Central memory CD8-positive, alpha-beta T cell (primary cell): Measurements from ENCODE around the gene GPER1.
A peak's percentile ranks its signal among the peaks of the same experiment; 100 is the strongest.

ENCODE experiments used
- ATAC-seq: fragments of 150-1000 bp; cut with Tn5 transposase; replicated peaks from 2 replicates; pipeline ENCODE4 v1.10.0; 2022; ENCODE audit warnings: mild to moderate bottlenecking, moderate FRiP score, moderate number of reproducible peaks; ENCODE audit not compliant: poor library complexity, severe bottlenecking; ENCODE audit errors: extremely low read depth
- DNase-seq, 2 donors: peaks; one replicate each; pipeline ENCODE4 v3.0.0; 2021; ENCODE audit warnings: low spot score in 2 of 2
- H3K27ac Mint-ChIP-seq: one replicate; pipeline ENCODE4 v1.8.0; 2022; ENCODE audit warnings: low read depth, mild to moderate bottlenecking, moderate library complexity, mixed read lengths
- H3K27me3 Mint-ChIP-seq: one replicate; pipeline ENCODE4 v1.8.0; 2022; ENCODE audit warnings: mixed read lengths
- H3K36me3 Mint-ChIP-seq: one replicate; pipeline ENCODE4 v1.8.0; 2022; ENCODE audit warnings: mild to moderate bottlenecking, moderate library complexity, mixed read lengths; ENCODE audit not compliant: insufficient read depth
- H3K4me1 Mint-ChIP-seq: one replicate; pipeline ENCODE4 v1.8.0; 2022; ENCODE audit warnings: mixed read lengths
- H3K4me3 Mint-ChIP-seq: one replicate; pipeline ENCODE4 v1.8.0; 2022; ENCODE audit warnings: mild to moderate bottlenecking, moderate library complexity, mixed read lengths
- H3K9me3 Mint-ChIP-seq: one replicate; pipeline ENCODE4 v1.8.0; 2022; ENCODE audit warnings: mixed read lengths

GPER1 gene

GRCh38 chr7:1117321-1117928 lies 29.5 kb downstream of the GPER1 start:
- H3K9me3 Mint-ChIP-seq = no peaks in the 10 kb centered on the region
- ATAC-seq = no peak
- no peak for DNase-seq
- H3K4me3 Mint-ChIP-seq = no peak overlapping the region
- no peaks in the 10 kb centered on the region for H3K27me3 Mint-ChIP-seq
- H3K36me3 Mint-ChIP-seq = no peaks in the 10 kb centered on the region
- H3K27ac Mint-ChIP-seq = peak overlapping the region; percentile 24
- H3K4me1 Mint-ChIP-seq = no peaks in the 10 kb centered on the region

GRCh38 chr7:1119201-1119600 lies 31.3 kb downstream of the GPER1 start:
- ATAC-seq = no peak
- Mint-ChIP-seq H3K36me3 (no peaks in the 10 kb centered on the region), H3K4me3 (no peak overlapping the region), H3K27me3 (no peaks in the 10 kb centered on the region), H3K4me1 (no peaks in the 10 kb centered on the region), H3K27ac (no peak overlapping the region), H3K9me3 (no peaks in the 10 kb centered on the region)
- DNase-seq = no peak

GRCh38 chr7:1120791-1121190 lies 32.9 kb downstream of the GPER1 start:
- no peak for ATAC-seq

GRCh38 chr7:1121476-1121875 lies 33.6 kb downstream of the GPER1 start:
- no peaks in the 10 kb centered on the region for H3K27me3 Mint-ChIP-seq
- no peak for DNase-seq
- H3K36me3 Mint-ChIP-seq = no peaks in the 10 kb centered on the region
- no peak overlapping the region for H3K4me3 Mint-ChIP-seq
- H3K4me1 Mint-ChIP-seq = no peaks in the 10 kb centered on the region
- H3K9me3 Mint-ChIP-seq = no peaks in the 10 kb centered on the region
- H3K27ac Mint-ChIP-seq = no peak overlapping the region
- no peak for ATAC-seq

More at GRCh38 chr7:1120791-1121190, 32.9 kb downstream of the GPER1 start:
- Mint-ChIP-seq H3K4me1 (no peaks in the 10 kb centered on the region), H3K27me3 (no peaks in the 10 kb centered on the region), H3K36me3 (no peaks in the 10 kb centered on the region), H3K4me3 (no peak overlapping the region), H3K9me3 (no peaks in the 10 kb centered on the region), H3K27ac (no peak overlapping the region)
- DNase-seq = no peak

- Mint-ChIP-seq H3K4me1 (no peaks in the 10 kb centered on the region), H3K9me3 (no peaks in the 10 kb centered on the region), H3K36me3 (peaks cover 5% of the 10 kb centered on the region), H3K27ac (no peak overlapping the region), H3K4me3 (no peak overlapping the region), H3K27me3 (no peaks in the 10 kb centered on the region)
- ATAC-seq (no peak), DNase-seq (no peak)
Measured at GRCh38 chr7:1121886-1122831, 34.2 kb downstream of the GPER1 start.

GRCh38 chr7:1122832-1123501 lies 35.1 kb downstream of the GPER1 start:
- no peak for DNase-seq
- no peaks in the 10 kb centered on the region for H3K4me1 Mint-ChIP-seq
- H3K9me3 Mint-ChIP-seq = no peaks in the 10 kb centered on the region
- no peak for ATAC-seq
- peaks cover 5% of the 10 kb centered on the region for H3K36me3 Mint-ChIP-seq
- no peak overlapping the region for H3K27ac Mint-ChIP-seq
- no peaks in the 10 kb centered on the region for H3K27me3 Mint-ChIP-seq
- H3K4me3 Mint-ChIP-seq = no peak overlapping the region

- DNase-seq (no peak), ATAC-seq (no peak)
- peaks cover 5% of the 10 kb centered on the region for H3K36me3 Mint-ChIP-seq
- no peaks in the 10 kb centered on the region for H3K9me3 Mint-ChIP-seq
- H3K4me3 Mint-ChIP-seq = no peak overlapping the region
- H3K4me1 Mint-ChIP-seq = no peaks in the 10 kb centered on the region
- H3K27ac Mint-ChIP-seq = no peak overlapping the region
- H3K27me3 Mint-ChIP-seq = no peaks in the 10 kb centered on the region
Measured at GRCh38 chr7:1123715-1124114, 35.8 kb downstream of the GPER1 start.

- Mint-ChIP-seq H3K4me3 (no peak overlapping the region), H3K27ac (no peak overlapping the region), H3K9me3 (no peaks in the 10 kb centered on the region), H3K36me3 (peaks cover 5% of the 10 kb centered on the region), H3K27me3 (no peaks in the 10 kb centered on the region), H3K4me1 (no peaks in the 10 kb centered on the region)
- ATAC-seq (no peak), DNase-seq (no peak)
Measured at GRCh38 chr7:1124164-1124563, 36.3 kb downstream of the GPER1 start.

- no peak overlapping the region for H3K4me3 Mint-ChIP-seq
- H3K4me1 Mint-ChIP-seq = no peaks in the 10 kb centered on the region
- H3K9me3 Mint-ChIP-seq = no peaks in the 10 kb centered on the region
- peaks cover 6% of the 10 kb centered on the region for H3K36me3 Mint-ChIP-seq
- no peak overlapping the region for H3K27ac Mint-ChIP-seq
- no peaks in the 10 kb centered on the region for H3K27me3 Mint-ChIP-seq
- ATAC-seq (no peak), DNase-seq (no peak)
Measured at GRCh38 chr7:1124816-1125602, 37.1 kb downstream of the GPER1 start.

GRCh38 chr7:1125603-1125969 lies 37.7 kb downstream of the GPER1 start:
- ATAC-seq (no peak), DNase-seq (no peak)
- H3K27ac Mint-ChIP-seq = no peak overlapping the region
- H3K4me3 Mint-ChIP-seq = no peak overlapping the region
- H3K4me1 Mint-ChIP-seq = no peaks in the 10 kb centered on the region
- no peaks in the 10 kb centered on the region for H3K27me3 Mint-ChIP-seq
- H3K36me3 Mint-ChIP-seq = peaks cover 6% of the 10 kb centered on the region
- no peaks in the 10 kb centered on the region for H3K9me3 Mint-ChIP-seq

- Mint-ChIP-seq H3K9me3 (peaks cover 5% of the 10 kb centered on the region), H3K27me3 (no peaks in the 10 kb centered on the region), H3K4me3 (no peak overlapping the region), H3K36me3 (peaks cover 6% of the 10 kb centered on the region), H3K4me1 (no peaks in the 10 kb centered on the region), H3K27ac (no peak overlapping the region)
- ATAC-seq = no peak
- DNase-seq = no peak
Measured at GRCh38 chr7:1127001-1127400, 39.1 kb downstream of the GPER1 start.

- ATAC-seq = no peak
Measured at GRCh38 chr7:1129431-1129830, 41.5 kb downstream of the GPER1 start.

More at GRCh38 chr7:1129431-1129830, 41.5 kb downstream of the GPER1 start:
- H3K4me3 Mint-ChIP-seq = no peak overlapping the region
- H3K36me3 Mint-ChIP-seq = peaks cover 9% of the 10 kb centered on the region
- H3K27me3 Mint-ChIP-seq = no peaks in the 10 kb centered on the region
- peaks cover 5% of the 10 kb centered on the region for H3K9me3 Mint-ChIP-seq
- DNase-seq = no peak
- no peak overlapping the region for H3K27ac Mint-ChIP-seq
- H3K4me1 Mint-ChIP-seq = no peaks in the 10 kb centered on the region
